K562 (cell line): ENCODE measurements around the gene ATG4D. TPM values are rescaled to one million over a fixed set of nuclear protein-coding genes. Genes with fewer than 3 reads are reported as not detected.

Source experiments
- MTA2 ChIP-seq: fragments of 450-650 bp; IDR thresholded peaks from 2 replicates; pipeline ENCODE4 v1.6.1; 2016; ENCODE audit warnings: low read depth
- RBM34 ChIP-seq: fragments of 200-400 bp; formaldehyde crosslinking; IDR thresholded peaks from 2 replicates; pipeline ENCODE4 v1.6.1; 2018; ENCODE audit warnings: low read length, borderline replicate concordance; ENCODE audit not compliant: insufficient read depth
- RBM39 ChIP-seq: fragments of 200-400 bp; formaldehyde crosslinking; optimal IDR thresholded peaks from 2 replicates; pipeline ENCODE3; 2018; ENCODE audit warnings: low read depth, low read length
- TEAD4 ChIP-seq, 2 experiments: sonication (generic) in 1 of 2; formaldehyde crosslinking in 1 of 2; IDR thresholded peaks; 2 replicates each; pipeline versions ENCODE4 v1.6.1 to v1.8.0; 2012 to 2022; ENCODE audit warnings: borderline replicate concordance in 1 of 2, inconsistent platforms in 1 of 2, low read length in 1 of 2, mild to moderate bottlenecking in 1 of 2, missing genetic modification reagents in 1 of 2
- ZSCAN29 ChIP-seq: fragments of 450-650 bp; IDR thresholded peaks from 2 replicates; pipeline ENCODE4 v1.6.1; 2017
- polyA plus RNA-seq, 8 experiments: library from polyadenylated mRNA; depleted of rRNA in 4 of 8; stranded (reverse) in 5 of 8; unstranded in 3 of 8; fragments of >200 nt; fragmentation: Nextera tagmentation in 2 of 8; fragmentation: Illumina TruSeq in 1 of 8; extraction: Ambion mirVana in 2 of 8; extraction: Trizol in 1 of 8; gene quantifications; 2 replicates each; pipeline versions ENCODE4 v1.2.1 to v1.2.3, GENCODE V29; 2011 to 2014; ENCODE audit warnings: inconsistent platforms in 1 of 8, missing spikeins in 1 of 8
- total RNA-seq, 7 experiments: library from RNA; depleted of rRNA in 6 of 7; stranded (reverse); fragments of >200 nt in 6 of 7; fragmentation: Illumina TruSeq in 2 of 7; extraction: Trizol in 2 of 7; gene quantifications; 2 replicates each; pipeline versions ENCODE4 v1.2.1 to v1.2.3, GENCODE V29; 2011 to 2021; ENCODE audit warnings: low replicate concordance in 1 of 7
- TF ChIP-seq, protein P1 (sequence below): fragments of 450-650 bp; IDR thresholded peaks from 2 replicates; pipeline ENCODE4 v1.6.1; 2016; ENCODE audit warnings: mild to moderate bottlenecking, moderate library complexity
- TF ChIP-seq, protein P2 (sequence below), 2 experiments: IDR thresholded peaks; 2 replicates each; pipeline ENCODE4 v1.6.1; 2012; ENCODE audit warnings: improper control_type of control experiment in 2 of 2, low read depth in 2 of 2, low read length in 2 of 2, borderline replicate concordance in 1 of 2
- TF ChIP-seq, protein P3 (sequence below): fragments of 450-650 bp; formaldehyde crosslinking; IDR thresholded peaks from 2 replicates; pipeline ENCODE4 v1.4.0; 2020; ENCODE audit warnings: mild to moderate bottlenecking, moderate library complexity

The ATG4D gene
- total and polyA plus RNA-seq, 9 of the 15 experiments (the other 6 are each of a cell fraction or from before 2014, with no cell fraction given), result 0.51 to 66.1 (median 22.9) TPM

DNA sequence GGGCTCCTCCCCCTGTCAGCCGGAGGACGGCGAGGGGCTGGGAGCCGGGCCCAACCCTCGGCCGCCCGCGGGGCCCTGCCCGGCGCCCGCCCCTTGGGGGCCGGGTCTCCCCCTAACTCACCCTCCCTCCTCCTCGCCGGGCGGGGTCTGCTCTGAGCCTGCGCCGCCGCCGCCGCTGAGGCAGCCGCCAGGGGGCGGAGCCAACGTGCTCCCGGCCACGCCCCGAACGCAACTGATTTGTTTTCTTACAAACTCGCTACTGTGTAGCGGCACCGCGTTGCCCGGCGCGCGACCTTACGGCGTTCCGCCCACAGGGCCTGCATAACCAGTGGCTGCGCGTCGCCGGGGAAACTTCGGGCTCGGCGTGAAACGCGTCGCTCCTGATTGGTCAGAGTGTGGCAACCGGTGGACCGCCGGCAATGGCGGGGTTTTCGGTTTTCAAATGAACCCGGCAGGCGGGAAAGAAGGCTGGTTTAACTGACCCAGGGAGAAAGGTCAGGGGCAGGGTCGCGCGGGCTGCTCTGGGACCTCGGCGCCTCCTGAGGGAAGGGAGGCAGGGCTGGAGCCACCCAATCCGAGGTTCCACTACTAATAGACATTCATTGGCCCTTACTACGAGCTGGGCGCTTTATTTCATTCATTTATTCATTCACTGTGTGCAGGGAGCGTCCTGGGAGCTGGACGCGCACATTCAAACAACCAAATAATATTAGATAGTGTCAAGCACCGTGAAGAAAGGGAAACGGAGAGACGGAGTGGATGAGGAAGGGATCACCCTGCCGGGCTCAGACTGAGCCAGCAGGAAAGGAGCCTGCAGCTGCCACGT is 25.3 kb downstream of the ATG4D start, which contains the start of gene CDKN2D (continued):
- TF ChIP-seq, protein P1, sequence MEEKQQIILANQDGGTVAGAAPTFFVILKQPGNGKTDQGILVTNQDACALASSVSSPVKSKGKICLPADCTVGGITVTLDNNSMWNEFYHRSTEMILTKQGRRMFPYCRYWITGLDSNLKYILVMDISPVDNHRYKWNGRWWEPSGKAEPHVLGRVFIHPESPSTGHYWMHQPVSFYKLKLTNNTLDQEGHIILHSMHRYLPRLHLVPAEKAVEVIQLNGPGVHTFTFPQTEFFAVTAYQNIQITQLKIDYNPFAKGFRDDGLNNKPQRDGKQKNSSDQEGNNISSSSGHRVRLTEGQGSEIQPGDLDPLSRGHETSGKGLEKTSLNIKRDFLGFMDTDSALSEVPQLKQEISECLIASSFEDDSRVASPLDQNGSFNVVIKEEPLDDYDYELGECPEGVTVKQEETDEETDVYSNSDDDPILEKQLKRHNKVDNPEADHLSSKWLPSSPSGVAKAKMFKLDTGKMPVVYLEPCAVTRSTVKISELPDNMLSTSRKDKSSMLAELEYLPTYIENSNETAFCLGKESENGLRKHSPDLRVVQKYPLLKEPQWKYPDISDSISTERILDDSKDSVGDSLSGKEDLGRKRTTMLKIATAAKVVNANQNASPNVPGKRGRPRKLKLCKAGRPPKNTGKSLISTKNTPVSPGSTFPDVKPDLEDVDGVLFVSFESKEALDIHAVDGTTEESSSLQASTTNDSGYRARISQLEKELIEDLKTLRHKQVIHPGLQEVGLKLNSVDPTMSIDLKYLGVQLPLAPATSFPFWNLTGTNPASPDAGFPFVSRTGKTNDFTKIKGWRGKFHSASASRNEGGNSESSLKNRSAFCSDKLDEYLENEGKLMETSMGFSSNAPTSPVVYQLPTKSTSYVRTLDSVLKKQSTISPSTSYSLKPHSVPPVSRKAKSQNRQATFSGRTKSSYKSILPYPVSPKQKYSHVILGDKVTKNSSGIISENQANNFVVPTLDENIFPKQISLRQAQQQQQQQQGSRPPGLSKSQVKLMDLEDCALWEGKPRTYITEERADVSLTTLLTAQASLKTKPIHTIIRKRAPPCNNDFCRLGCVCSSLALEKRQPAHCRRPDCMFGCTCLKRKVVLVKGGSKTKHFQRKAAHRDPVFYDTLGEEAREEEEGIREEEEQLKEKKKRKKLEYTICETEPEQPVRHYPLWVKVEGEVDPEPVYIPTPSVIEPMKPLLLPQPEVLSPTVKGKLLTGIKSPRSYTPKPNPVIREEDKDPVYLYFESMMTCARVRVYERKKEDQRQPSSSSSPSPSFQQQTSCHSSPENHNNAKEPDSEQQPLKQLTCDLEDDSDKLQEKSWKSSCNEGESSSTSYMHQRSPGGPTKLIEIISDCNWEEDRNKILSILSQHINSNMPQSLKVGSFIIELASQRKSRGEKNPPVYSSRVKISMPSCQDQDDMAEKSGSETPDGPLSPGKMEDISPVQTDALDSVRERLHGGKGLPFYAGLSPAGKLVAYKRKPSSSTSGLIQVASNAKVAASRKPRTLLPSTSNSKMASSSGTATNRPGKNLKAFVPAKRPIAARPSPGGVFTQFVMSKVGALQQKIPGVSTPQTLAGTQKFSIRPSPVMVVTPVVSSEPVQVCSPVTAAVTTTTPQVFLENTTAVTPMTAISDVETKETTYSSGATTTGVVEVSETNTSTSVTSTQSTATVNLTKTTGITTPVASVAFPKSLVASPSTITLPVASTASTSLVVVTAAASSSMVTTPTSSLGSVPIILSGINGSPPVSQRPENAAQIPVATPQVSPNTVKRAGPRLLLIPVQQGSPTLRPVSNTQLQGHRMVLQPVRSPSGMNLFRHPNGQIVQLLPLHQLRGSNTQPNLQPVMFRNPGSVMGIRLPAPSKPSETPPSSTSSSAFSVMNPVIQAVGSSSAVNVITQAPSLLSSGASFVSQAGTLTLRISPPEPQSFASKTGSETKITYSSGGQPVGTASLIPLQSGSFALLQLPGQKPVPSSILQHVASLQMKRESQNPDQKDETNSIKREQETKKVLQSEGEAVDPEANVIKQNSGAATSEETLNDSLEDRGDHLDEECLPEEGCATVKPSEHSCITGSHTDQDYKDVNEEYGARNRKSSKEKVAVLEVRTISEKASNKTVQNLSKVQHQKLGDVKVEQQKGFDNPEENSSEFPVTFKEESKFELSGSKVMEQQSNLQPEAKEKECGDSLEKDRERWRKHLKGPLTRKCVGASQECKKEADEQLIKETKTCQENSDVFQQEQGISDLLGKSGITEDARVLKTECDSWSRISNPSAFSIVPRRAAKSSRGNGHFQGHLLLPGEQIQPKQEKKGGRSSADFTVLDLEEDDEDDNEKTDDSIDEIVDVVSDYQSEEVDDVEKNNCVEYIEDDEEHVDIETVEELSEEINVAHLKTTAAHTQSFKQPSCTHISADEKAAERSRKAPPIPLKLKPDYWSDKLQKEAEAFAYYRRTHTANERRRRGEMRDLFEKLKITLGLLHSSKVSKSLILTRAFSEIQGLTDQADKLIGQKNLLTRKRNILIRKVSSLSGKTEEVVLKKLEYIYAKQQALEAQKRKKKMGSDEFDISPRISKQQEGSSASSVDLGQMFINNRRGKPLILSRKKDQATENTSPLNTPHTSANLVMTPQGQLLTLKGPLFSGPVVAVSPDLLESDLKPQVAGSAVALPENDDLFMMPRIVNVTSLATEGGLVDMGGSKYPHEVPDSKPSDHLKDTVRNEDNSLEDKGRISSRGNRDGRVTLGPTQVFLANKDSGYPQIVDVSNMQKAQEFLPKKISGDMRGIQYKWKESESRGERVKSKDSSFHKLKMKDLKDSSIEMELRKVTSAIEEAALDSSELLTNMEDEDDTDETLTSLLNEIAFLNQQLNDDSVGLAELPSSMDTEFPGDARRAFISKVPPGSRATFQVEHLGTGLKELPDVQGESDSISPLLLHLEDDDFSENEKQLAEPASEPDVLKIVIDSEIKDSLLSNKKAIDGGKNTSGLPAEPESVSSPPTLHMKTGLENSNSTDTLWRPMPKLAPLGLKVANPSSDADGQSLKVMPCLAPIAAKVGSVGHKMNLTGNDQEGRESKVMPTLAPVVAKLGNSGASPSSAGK, result peak; percentile 93
- TF ChIP-seq, protein P2, sequence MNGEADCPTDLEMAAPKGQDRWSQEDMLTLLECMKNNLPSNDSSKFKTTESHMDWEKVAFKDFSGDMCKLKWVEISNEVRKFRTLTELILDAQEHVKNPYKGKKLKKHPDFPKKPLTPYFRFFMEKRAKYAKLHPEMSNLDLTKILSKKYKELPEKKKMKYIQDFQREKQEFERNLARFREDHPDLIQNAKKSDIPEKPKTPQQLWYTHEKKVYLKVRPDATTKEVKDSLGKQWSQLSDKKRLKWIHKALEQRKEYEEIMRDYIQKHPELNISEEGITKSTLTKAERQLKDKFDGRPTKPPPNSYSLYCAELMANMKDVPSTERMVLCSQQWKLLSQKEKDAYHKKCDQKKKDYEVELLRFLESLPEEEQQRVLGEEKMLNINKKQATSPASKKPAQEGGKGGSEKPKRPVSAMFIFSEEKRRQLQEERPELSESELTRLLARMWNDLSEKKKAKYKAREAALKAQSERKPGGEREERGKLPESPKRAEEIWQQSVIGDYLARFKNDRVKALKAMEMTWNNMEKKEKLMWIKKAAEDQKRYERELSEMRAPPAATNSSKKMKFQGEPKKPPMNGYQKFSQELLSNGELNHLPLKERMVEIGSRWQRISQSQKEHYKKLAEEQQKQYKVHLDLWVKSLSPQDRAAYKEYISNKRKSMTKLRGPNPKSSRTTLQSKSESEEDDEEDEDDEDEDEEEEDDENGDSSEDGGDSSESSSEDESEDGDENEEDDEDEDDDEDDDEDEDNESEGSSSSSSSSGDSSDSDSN (IDR thresholded peaks at IDR 0.05; ENCODE audit: borderline replicate concordance in 1 of 2, low read depth in 2 of 2, low read length in 2 of 2), result no peak; a peak in 1 of 4 replicates
- TF ChIP-seq RBM34, result no peak
- TF ChIP-seq TEAD4 (IDR thresholded peaks at IDR 0.05; ENCODE audit: low read length), result no peak; the same call in 1 of the 2 replicates
- no peak for TF ChIP-seq TEAD4 (CRISPR knock-in tag; IDR thresholded peaks at IDR 0.05; ENCODE audit: borderline replicate concordance)
- no peak for TF ChIP-seq RBM39
- TF ChIP-seq, protein P3, sequence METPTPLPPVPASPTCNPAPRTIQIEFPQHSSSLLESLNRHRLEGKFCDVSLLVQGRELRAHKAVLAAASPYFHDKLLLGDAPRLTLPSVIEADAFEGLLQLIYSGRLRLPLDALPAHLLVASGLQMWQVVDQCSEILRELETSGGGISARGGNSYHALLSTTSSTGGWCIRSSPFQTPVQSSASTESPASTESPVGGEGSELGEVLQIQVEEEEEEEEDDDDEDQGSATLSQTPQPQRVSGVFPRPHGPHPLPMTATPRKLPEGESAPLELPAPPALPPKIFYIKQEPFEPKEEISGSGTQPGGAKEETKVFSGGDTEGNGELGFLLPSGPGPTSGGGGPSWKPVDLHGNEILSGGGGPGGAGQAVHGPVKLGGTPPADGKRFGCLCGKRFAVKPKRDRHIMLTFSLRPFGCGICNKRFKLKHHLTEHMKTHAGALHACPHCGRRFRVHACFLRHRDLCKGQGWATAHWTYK (CRISPR knock-in tag), result no peak
- no peak for TF ChIP-seq ZSCAN29
- no peak for TF ChIP-seq MTA2
